Measurements from ENCODE around the gene PAK6. TPM values are rescaled to one million over a fixed set of nuclear protein-coding genes. Genes with fewer than 3 reads are reported as not detected.

Gene PAK6
- total RNA-seq, 4 donors from 2014 or later = 0.94 to 4.6 (median 1.6) TPM

GRCh38 chr15:40226736-40227135 lies 12.1 kb upstream of the PAK6 start:
- no peaks in the 10 kb centered on the region for H3K36me3 ChIP-seq
- H3K27ac ChIP-seq = no peak overlapping the region
- no peaks in the 10 kb centered on the region for H3K9me3 ChIP-seq
- no peaks in the 10 kb centered on the region for H3K27me3 ChIP-seq
- no peak overlapping the region for H3K4me3 ChIP-seq
- no peaks in the 10 kb centered on the region for H3K4me1 ChIP-seq
- ATAC-seq = no peak
- TF ChIP-seq POLR2AphosphoS5 (IDR thresholded peaks at IDR 0.05) = no peak
- TF ChIP-seq POLR2A (IDR thresholded peaks at IDR 0.05) = no peak
- TF ChIP-seq, protein P1, sequence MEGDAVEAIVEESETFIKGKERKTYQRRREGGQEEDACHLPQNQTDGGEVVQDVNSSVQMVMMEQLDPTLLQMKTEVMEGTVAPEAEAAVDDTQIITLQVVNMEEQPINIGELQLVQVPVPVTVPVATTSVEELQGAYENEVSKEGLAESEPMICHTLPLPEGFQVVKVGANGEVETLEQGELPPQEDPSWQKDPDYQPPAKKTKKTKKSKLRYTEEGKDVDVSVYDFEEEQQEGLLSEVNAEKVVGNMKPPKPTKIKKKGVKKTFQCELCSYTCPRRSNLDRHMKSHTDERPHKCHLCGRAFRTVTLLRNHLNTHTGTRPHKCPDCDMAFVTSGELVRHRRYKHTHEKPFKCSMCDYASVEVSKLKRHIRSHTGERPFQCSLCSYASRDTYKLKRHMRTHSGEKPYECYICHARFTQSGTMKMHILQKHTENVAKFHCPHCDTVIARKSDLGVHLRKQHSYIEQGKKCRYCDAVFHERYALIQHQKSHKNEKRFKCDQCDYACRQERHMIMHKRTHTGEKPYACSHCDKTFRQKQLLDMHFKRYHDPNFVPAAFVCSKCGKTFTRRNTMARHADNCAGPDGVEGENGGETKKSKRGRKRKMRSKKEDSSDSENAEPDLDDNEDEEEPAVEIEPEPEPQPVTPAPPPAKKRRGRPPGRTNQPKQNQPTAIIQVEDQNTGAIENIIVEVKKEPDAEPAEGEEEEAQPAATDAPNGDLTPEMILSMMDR (IDR thresholded peaks at IDR 0.05) = no peak
- no peak for TF ChIP-seq EP300 (IDR thresholded peaks at IDR 0.05)

DNA sequence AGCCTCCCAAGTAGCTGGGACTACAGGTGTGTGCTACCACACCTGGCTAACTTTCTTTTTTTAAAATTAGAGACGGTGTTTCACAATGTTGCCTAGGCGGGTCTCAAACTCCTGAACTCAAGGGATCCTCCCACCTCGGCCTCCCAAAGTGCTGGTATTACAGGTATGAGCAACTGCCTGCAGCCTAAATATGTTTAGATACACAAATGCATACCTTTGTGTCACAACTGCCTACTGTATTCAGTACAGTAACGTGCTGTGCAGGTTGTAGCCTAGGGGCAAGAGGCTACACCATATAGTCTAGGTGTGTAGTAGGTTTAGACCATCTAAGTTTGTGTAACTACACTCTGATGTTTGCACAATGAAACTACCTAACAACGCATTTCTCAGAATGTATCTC lies 9.5 kb upstream of the PAK6 start:
- Histone ChIP-seq H3K36me3 (no peaks in the 10 kb centered on the region), H3K9me3 (no peaks in the 10 kb centered on the region), H3K27me3 (no peaks in the 10 kb centered on the region), H3K4me1 (no peaks in the 10 kb centered on the region), H3K27ac (no peak overlapping the region), H3K4me3 (no peak overlapping the region)
- TF ChIP-seq POLR2A (IDR thresholded peaks at IDR 0.05) = no peak
- TF ChIP-seq, protein P1 (IDR thresholded peaks at IDR 0.05) = no peak
- TF ChIP-seq POLR2AphosphoS5 (IDR thresholded peaks at IDR 0.05) = no peak
- no peak for TF ChIP-seq EP300 (IDR thresholded peaks at IDR 0.05)
- 89 to 95% methylated on average over 1 to 4 of the region's 5 CpGs for WGBS, 2 donors (ENCODE audit: low coverage in 1 of 2)
- ATAC-seq = no peak

DNA sequence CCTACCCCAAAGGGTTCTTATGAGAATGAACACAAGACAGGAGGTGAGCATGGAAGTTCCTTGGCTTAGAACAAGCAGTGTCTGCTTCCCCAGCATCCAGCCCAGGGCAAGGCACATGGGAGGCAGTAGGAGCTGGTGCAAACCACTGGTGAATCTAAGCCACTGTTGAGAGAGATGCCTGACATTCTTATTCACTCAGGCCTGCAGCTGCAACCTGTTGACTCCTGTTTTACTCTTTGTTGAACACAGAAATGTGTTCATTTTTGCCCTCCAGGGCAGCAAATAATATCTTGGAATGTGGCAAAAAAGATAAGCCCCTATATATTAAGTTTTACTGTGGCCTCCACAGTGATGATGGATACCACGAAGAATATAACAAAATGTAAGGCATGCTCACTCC lies 8.9 kb upstream of the PAK6 start:
- H3K36me3 ChIP-seq = no peaks in the 10 kb centered on the region
- no peak overlapping the region for H3K27ac ChIP-seq
- H3K9me3 ChIP-seq = no peaks in the 10 kb centered on the region
- H3K4me1 ChIP-seq = no peaks in the 10 kb centered on the region
- WGBS, 2 donors (ENCODE audit: low coverage in 1 of 2) = 67 to 100% methylated on average over 1 of the region's 1 CpG
- no peak for ATAC-seq
- H3K27me3 ChIP-seq = no peaks in the 10 kb centered on the region
- no peak overlapping the region for H3K4me3 ChIP-seq
- TF ChIP-seq, protein P1 (IDR thresholded peaks at IDR 0.05) = no peak
- no peak for TF ChIP-seq POLR2A (IDR thresholded peaks at IDR 0.05)
- no peak for TF ChIP-seq POLR2AphosphoS5 (IDR thresholded peaks at IDR 0.05)
- TF ChIP-seq EP300 (IDR thresholded peaks at IDR 0.05) = no peak

GRCh38 chr15:40232625-40233070 lies 6.2 kb upstream of the PAK6 start:
- ATAC-seq = no peak
- TF ChIP-seq, protein P1 (IDR thresholded peaks at IDR 0.05) = no peak
- TF ChIP-seq EP300 (IDR thresholded peaks at IDR 0.05) (no peak), POLR2AphosphoS5 (IDR thresholded peaks at IDR 0.05) (no peak), POLR2A (IDR thresholded peaks at IDR 0.05) (no peak)
- no peaks in the 10 kb centered on the region for H3K4me1 ChIP-seq
- H3K27ac ChIP-seq = no peak overlapping the region
- H3K4me3 ChIP-seq = no peak overlapping the region
- no peaks in the 10 kb centered on the region for H3K9me3 ChIP-seq
- no peaks in the 10 kb centered on the region for H3K36me3 ChIP-seq
- H3K27me3 ChIP-seq = no peaks in the 10 kb centered on the region
- 59% methylated on average over 4 of the region's 7 CpGs; no CpG with 5 or more reads in 1 of the 2 donors for WGBS, 2 donors (ENCODE audit: low coverage in 1 of 2)

DNA sequence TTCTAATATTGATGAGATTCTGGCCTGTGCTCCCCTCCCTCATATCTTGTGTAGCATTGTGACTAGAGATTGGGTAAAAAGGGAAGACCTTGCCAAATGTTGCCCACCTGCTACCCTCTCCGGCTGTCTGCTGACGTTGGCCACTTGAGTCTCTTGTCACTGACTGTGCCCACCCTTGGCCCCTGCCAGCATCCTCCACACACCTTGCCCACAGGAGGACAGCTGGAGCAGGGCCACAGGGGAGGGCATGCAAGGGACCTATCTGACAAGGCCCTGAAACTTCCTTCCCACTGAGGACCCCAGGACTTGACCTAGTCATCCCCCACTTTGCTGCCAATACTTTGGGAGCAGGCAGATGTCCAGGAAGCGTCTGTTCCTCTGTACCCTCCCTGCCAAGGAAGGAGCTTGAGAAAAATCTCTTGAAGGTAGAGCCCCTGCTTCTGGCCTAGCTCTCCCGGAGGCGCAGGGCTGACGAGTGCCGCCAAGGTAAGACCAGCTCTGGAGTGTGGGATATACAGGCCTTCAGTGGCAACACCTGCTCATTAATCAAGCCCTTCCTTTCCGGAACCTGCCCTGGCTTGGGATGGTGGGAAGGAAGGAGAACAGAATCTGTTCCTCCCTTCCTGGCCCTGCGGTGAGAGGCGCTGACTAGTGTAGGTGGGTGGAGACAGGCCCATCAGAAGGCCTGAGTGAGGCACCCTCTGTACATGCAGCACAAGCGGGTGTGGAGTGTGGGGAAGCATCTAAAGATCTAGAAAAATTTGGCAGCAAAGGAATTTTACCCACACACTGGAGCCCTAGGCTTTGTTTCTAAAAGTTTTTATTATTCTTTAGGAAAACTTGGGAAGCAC lies 4.9 kb upstream of the PAK6 start:
- no peak overlapping the region for H3K4me3 ChIP-seq
- H3K9me3 ChIP-seq = no peaks in the 10 kb centered on the region
- H3K4me1 ChIP-seq = peaks cover 0 to 6% (median under 1%) of the 10 kb centered on the region in 3 donors
- no peaks in the 10 kb centered on the region for H3K36me3 ChIP-seq
- TF ChIP-seq, protein P1 (IDR thresholded peaks at IDR 0.05) = no peak
- TF ChIP-seq POLR2AphosphoS5 (IDR thresholded peaks at IDR 0.05) (no peak), EP300 (IDR thresholded peaks at IDR 0.05) (no peak), POLR2A (IDR thresholded peaks at IDR 0.05) (no peak)
- 96 to 100% methylated on average over 1 to 3 of the region's 11 CpGs for WGBS, 2 donors (ENCODE audit: low coverage in 1 of 2)
- no peak for ATAC-seq
- no peaks in the 10 kb centered on the region for H3K27me3 ChIP-seq
- no peak overlapping the region for H3K27ac ChIP-seq

All from gastroesophageal sphincter (tissue), 4 donors.